ENCODE data around the gene IL17F.

DNA sequence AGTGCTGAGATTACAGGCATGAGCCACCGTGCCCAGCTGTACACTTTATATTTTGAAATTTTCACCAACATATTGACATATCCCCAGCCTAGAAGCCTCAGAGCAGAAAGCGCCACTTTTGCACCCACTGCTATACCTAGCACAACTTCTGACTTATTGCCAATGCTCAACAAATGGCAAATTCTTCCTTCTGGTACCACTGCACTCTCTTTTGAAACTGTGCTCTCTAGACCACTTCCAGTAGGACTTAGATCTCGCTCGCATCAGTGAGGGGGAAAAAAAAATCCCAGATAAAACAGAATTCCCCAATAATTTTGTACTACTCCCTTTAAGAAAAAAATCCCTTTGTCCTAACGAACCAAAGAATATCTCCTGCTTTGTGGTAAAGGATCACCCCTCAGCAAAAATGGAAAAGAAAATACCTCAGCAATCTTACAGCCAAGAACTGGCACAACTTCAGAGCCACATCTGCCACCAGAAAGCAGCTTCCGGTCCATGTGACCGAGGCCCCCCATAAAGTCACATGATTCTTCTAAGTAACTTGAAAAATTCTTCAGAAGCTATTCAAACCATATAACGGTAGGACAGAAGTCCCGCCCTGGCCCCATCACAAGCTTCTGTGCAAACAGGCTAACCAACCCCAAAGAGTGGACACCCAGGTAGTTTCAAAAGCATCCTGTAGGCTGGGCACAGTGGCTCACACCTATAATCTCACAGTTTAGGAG is 18.5 kb upstream of the IL17F start:
- TF ChIP-seq, protein P1, sequence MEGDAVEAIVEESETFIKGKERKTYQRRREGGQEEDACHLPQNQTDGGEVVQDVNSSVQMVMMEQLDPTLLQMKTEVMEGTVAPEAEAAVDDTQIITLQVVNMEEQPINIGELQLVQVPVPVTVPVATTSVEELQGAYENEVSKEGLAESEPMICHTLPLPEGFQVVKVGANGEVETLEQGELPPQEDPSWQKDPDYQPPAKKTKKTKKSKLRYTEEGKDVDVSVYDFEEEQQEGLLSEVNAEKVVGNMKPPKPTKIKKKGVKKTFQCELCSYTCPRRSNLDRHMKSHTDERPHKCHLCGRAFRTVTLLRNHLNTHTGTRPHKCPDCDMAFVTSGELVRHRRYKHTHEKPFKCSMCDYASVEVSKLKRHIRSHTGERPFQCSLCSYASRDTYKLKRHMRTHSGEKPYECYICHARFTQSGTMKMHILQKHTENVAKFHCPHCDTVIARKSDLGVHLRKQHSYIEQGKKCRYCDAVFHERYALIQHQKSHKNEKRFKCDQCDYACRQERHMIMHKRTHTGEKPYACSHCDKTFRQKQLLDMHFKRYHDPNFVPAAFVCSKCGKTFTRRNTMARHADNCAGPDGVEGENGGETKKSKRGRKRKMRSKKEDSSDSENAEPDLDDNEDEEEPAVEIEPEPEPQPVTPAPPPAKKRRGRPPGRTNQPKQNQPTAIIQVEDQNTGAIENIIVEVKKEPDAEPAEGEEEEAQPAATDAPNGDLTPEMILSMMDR (IDR thresholded peaks at IDR 0.05) = no peak
- TF ChIP-seq POLR2A (IDR thresholded peaks at IDR 0.05) = no peak

Measured in thyroid gland (tissue), 4 donors.